Naive thymus-derived CD4-positive, alpha-beta T cell (primary cell): Measurements from ENCODE around the gene IL1RAPL2. TPM values are rescaled to one million over a fixed set of nuclear protein-coding genes. Genes with fewer than 3 reads are reported as not detected.

Source experiments
- ATAC-seq: fragments of 150-1000 bp; cut with Tn5 transposase; 2 replicates; pipeline ENCODE4 v1.10.0; 2021; ENCODE audit warnings: mild to moderate bottlenecking, moderate library complexity
- CTCF ChIA-PET: fragments of 350-600 bp; sonication (Branson Sonifier 250); formaldehyde crosslinking; loops from one replicate; lab custom pipeline; 2021; ENCODE audit warnings: antibody characterized with exemption; lab: Charles Lee
- POLR2A ChIA-PET: fragments of 350-600 bp; sonication (Branson Sonifier 250); formaldehyde crosslinking; loops from one replicate; lab custom pipeline; 2021; ENCODE audit warnings: antibody characterized with exemption, inconsistent platforms; lab: Charles Lee
- DNase-seq, 9 donors: peaks; one replicate each; pipeline versions ENCODE4 v3.0.0 to v3.0.0-alpha.2; 2020 to 2022; ENCODE audit warnings: mixed read lengths in 1 of 9
- H3K27ac ChIP-seq: one replicate; pipeline ENCODE4 v1.7.0; 2013; ENCODE audit warnings: mild to moderate bottlenecking, low read depth, low read length, moderate library complexity
- H3K27me3 ChIP-seq, 2 donors: one replicate each; pipeline ENCODE4 v1.7.0; 2013; ENCODE audit warnings: low read length in 2 of 2, mild to moderate bottlenecking in 2 of 2, moderate library complexity in 2 of 2; ENCODE audit not compliant: control insufficient read depth in 2 of 2, insufficient read depth in 2 of 2
- H3K36me3 ChIP-seq, 3 experiments: 1 replicate in 2 of 3; 2 replicates in 1 of 3; pipeline ENCODE4 v1.7.0; 2013; ENCODE audit warnings: low read length in 3 of 3, mild to moderate bottlenecking in 3 of 3, moderate library complexity in 1 of 3; ENCODE audit not compliant: insufficient read depth in 3 of 3, control insufficient read depth in 2 of 3
- H3K4me1 ChIP-seq, 2 donors: one replicate each; pipeline ENCODE4 v1.7.0; 2013; ENCODE audit warnings: low read length in 2 of 2, mild to moderate bottlenecking in 2 of 2, moderate library complexity in 1 of 2; ENCODE audit not compliant: control insufficient read depth in 2 of 2, insufficient read depth in 2 of 2
- H3K4me3 ChIP-seq: 2 replicates; pipeline ENCODE4 v1.7.0; 2013; ENCODE audit warnings: mild to moderate bottlenecking, low read length
- H3K9me3 ChIP-seq, 3 experiments: 1 replicate in 2 of 3; 2 replicates in 1 of 3; pipeline ENCODE4 v1.7.0; 2013; ENCODE audit warnings: low read length in 3 of 3; ENCODE audit not compliant: control insufficient read depth in 2 of 3
- H3K27ac Mint-ChIP-seq, 9 donors: one replicate each; pipeline ENCODE4 v1.8.0; 2020 to 2022; ENCODE audit warnings: mixed read lengths in 9 of 9, mild to moderate bottlenecking in 8 of 9, moderate library complexity in 5 of 9, inconsistent platforms in 2 of 9
- H3K27me3 Mint-ChIP-seq, 5 donors: one replicate each; pipeline ENCODE4 v1.8.0; 2021 to 2022; ENCODE audit warnings: mixed read lengths in 5 of 5, mild to moderate bottlenecking in 1 of 5
- H3K36me3 Mint-ChIP-seq, 5 donors: one replicate each; pipeline ENCODE4 v1.8.0; 2020 to 2022; ENCODE audit warnings: mixed read lengths in 5 of 5, mild to moderate bottlenecking in 3 of 5, inconsistent platforms in 1 of 5
- H3K4me1 Mint-ChIP-seq, 7 donors: one replicate each; pipeline ENCODE4 v1.8.0; 2020 to 2022; ENCODE audit warnings: mixed read lengths in 7 of 7, mild to moderate bottlenecking in 3 of 7, inconsistent platforms in 1 of 7
- H3K4me3 Mint-ChIP-seq, 10 donors: one replicate each; pipeline ENCODE4 v1.8.0; 2020 to 2022; ENCODE audit warnings: mild to moderate bottlenecking in 10 of 10, mixed read lengths in 10 of 10, moderate library complexity in 6 of 10, inconsistent platforms in 2 of 10
- H3K9me3 Mint-ChIP-seq, 11 donors: one replicate each; pipeline ENCODE4 v1.8.0; 2020 to 2022; ENCODE audit warnings: mixed read lengths in 11 of 11, mild to moderate bottlenecking in 4 of 11, inconsistent platforms in 1 of 11, moderate library complexity in 1 of 11
- intact Hi-C, 2 donors: fragments of 100-400 bp; cut with micrococcal nuclease; formaldehyde crosslinking; loops; one replicate each; pipeline ENCODE4 v1.15.1; 2023
- polyA plus RNA-seq, 2 donors: library from polyadenylated mRNA; unstranded; fragments of 300-500 nt; fragmentation: Illumina TruSeq; gene quantifications; one replicate each; pipeline ENCODE4 v1.2.3, GENCODE V29; 2021
- total RNA-seq, 6 experiments: library from RNA in 5 of 6; stranded (reverse) in 5 of 6; gene quantifications; 1 replicate in 5 of 6; 2 replicates in 1 of 6; pipeline ENCODE4 v1.2.3 and lab custom pipeline; 2021 to 2026

IL1RAPL2 gene
- total and polyA plus RNA-seq, 7 experiments from 2014 or later, result not detected

DNA sequence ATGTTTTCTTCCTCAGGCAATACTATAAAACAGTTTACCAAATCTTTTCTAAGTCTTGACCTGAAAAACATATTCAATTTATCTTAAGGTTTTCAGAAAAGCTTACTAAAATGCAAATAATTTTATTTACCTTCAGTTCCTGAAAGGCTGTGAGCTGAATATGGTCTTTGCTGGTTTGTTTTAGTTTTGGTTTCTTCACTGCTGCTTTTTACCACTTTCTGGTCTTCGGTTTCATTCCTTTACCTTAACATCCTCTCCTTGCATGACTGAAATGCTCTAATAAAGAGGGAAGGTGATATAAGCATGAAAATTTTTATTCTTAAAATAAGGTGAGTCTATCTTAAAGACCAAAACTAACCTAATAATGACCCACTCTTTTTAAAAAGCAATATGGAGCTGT lies 1159.2 kb downstream of the IL1RAPL2 start:
- Mint-ChIP-seq H3K27me3 (no peaks in the 10 kb centered on the region), H3K4me1 (no peaks in the 10 kb centered on the region), H3K27ac (no peak overlapping the region), H3K36me3 (no peaks in the 10 kb centered on the region), H3K9me3 (peaks cover 0 to 7% (median 0%) of the 10 kb centered on the region in 11 donors), H3K4me3 (no peak overlapping the region)
- no peaks in the 10 kb centered on the region for H3K27me3 ChIP-seq
- no peak overlapping the region for H3K4me3 ChIP-seq
- intact Hi-C loops, result no loop called here
- ATAC-seq (no peak), DNase-seq (no peak)
- H3K27ac ChIP-seq, result no peak overlapping the region
- no peaks in the 10 kb centered on the region for H3K4me1 ChIP-seq
- H3K36me3 ChIP-seq, result no peaks in the 10 kb centered on the region
- ChIA-PET POLR2A (no interaction called here), CTCF (no interaction called here)
- no peaks in the 10 kb centered on the region for H3K9me3 ChIP-seq

DNA sequence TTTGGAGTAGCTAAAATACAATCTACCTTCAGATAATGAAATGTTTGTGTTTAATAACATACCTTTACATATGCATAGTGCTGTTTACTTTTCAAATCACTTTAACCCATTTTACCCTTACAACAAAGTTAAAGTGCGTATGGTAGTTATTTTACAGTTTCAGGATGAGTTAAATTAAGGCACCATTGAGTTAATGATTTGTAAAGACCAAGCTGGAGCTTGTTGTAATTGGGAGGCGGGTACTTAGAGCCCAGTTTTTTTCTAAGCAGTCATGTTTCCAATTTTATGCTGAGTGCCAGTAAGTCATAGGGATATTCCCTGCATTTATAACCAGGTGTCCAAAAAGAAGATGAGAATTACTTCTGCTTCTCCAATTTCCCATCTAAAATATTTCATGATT lies 1172.2 kb downstream of the IL1RAPL2 start:
- intact Hi-C loops, result no loop called here
- Mint-ChIP-seq H3K4me1 (no peaks in the 10 kb centered on the region), H3K9me3 (peaks cover 0 to 4% (median 0%) of the 10 kb centered on the region in 11 donors), H3K27ac (no peak overlapping the region), H3K27me3 (no peaks in the 10 kb centered on the region), H3K4me3 (no peak overlapping the region), H3K36me3 (no peaks in the 10 kb centered on the region)
- DNase-seq (no peak), ATAC-seq (no peak)
- Histone ChIP-seq H3K27me3 (no peaks in the 10 kb centered on the region), H3K4me3 (no peak overlapping the region), H3K36me3 (no peaks in the 10 kb centered on the region), H3K9me3 (no peaks in the 10 kb centered on the region), H3K4me1 (no peaks in the 10 kb centered on the region), H3K27ac (no peak overlapping the region)
- ChIA-PET POLR2A (no interaction called here), CTCF (no interaction called here)

DNA sequence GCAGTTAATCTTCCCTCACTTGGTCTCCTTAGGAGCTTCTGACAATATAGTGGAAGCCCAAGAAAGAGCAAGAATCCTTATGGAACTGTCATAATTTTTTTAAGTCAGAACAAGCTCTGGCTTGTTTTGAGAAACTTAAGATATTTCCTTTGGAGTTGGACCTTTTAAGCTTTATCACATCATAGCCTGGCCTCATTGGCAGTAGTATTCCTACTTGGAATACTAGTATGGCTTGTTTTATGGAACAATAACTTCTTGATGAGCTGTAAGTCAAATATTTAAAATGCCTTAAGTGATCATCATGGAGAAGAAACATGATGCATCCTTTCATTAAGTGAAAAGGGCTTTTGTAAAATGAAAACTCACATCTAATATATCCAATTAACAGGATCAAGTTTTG lies 1178.3 kb downstream of the IL1RAPL2 start:
- CTCF ChIA-PET, result no interaction called here
- Mint-ChIP-seq H3K27me3 (no peaks in the 10 kb centered on the region), H3K27ac (no peak overlapping the region), H3K9me3 (peaks cover 0 to 6% (median 0%) of the 10 kb centered on the region in 11 donors), H3K36me3 (no peaks in the 10 kb centered on the region), H3K4me1 (no peaks in the 10 kb centered on the region), H3K4me3 (no peak overlapping the region)
- DNase-seq (no peak), ATAC-seq (no peak)
- Histone ChIP-seq H3K4me1 (no peaks in the 10 kb centered on the region), H3K27ac (no peak overlapping the region), H3K4me3 (no peak overlapping the region), H3K27me3 (no peaks in the 10 kb centered on the region), H3K36me3 (no peaks in the 10 kb centered on the region), H3K9me3 (no peaks in the 10 kb centered on the region)
- intact Hi-C loops, result no loop called here
- POLR2A ChIA-PET, result no interaction called here

DNA sequence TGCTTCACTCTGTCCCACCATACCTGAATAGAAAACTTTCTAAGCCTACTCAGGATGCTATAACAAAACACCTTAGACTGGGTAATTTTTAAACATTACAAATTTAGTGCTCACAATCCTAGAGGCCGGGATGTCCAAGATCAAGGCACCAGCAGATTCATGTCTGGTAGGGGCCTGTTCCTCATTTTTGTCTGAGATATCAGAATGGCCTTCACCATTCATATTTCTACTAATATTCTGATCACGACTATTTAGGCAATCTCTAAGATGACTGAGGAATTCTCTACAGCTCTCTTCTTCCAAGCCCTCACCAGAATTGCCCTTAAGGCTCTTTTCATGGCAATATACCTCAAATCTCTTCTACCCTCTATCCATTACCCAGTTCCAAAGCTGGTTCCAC lies 1178.9 kb downstream of the IL1RAPL2 start:
- H3K27ac ChIP-seq, result no peak overlapping the region
- CTCF ChIA-PET, result no interaction called here
- Mint-ChIP-seq H3K4me3 (no peak overlapping the region), H3K9me3 (peaks cover 0 to 6% (median 0%) of the 10 kb centered on the region in 11 donors), H3K27ac (no peak overlapping the region), H3K4me1 (no peaks in the 10 kb centered on the region), H3K27me3 (no peaks in the 10 kb centered on the region), H3K36me3 (no peaks in the 10 kb centered on the region)
- no peak for DNase-seq
- H3K27me3 ChIP-seq, result no peaks in the 10 kb centered on the region
- H3K9me3 ChIP-seq, result no peaks in the 10 kb centered on the region
- POLR2A ChIA-PET, result no interaction called here
- no peak for ATAC-seq
- no peaks in the 10 kb centered on the region for H3K36me3 ChIP-seq
- intact Hi-C loops, result no loop called here
- no peaks in the 10 kb centered on the region for H3K4me1 ChIP-seq
- no peak overlapping the region for H3K4me3 ChIP-seq

DNA sequence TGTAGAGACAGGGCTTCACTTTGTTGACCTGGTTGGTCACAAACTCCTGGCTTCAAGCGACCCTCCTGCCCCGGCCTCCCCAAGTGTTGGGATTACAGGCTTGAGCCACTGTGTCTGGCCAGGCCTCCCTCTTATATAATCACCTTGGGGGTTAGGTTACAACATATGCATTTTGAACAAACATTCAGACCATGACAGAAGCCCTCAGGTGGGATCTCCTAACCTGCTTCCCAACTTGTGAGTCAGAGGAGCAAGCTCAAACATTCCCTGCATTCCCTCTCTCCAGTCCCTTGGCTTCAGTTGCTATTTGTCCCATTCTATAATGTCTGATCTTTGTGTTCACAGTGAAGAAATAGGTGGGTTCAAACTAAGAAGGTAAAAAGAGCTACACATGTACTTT lies 1179.9 kb downstream of the IL1RAPL2 start:
- Mint-ChIP-seq H3K4me1 (no peaks in the 10 kb centered on the region), H3K4me3 (no peak overlapping the region), H3K36me3 (no peaks in the 10 kb centered on the region), H3K27me3 (no peaks in the 10 kb centered on the region), H3K27ac (no peak overlapping the region), H3K9me3 (peaks cover 0 to 6% (median 0%) of the 10 kb centered on the region in 11 donors)
- POLR2A ChIA-PET, result no interaction called here
- Histone ChIP-seq H3K9me3 (no peaks in the 10 kb centered on the region), H3K4me3 (no peak overlapping the region), H3K27ac (no peak overlapping the region), H3K4me1 (no peaks in the 10 kb centered on the region), H3K36me3 (no peaks in the 10 kb centered on the region), H3K27me3 (no peaks in the 10 kb centered on the region)
- intact Hi-C loops, result no loop called here
- CTCF ChIA-PET, result no interaction called here
- ATAC-seq, result no peak
- DNase-seq, result no peak

DNA sequence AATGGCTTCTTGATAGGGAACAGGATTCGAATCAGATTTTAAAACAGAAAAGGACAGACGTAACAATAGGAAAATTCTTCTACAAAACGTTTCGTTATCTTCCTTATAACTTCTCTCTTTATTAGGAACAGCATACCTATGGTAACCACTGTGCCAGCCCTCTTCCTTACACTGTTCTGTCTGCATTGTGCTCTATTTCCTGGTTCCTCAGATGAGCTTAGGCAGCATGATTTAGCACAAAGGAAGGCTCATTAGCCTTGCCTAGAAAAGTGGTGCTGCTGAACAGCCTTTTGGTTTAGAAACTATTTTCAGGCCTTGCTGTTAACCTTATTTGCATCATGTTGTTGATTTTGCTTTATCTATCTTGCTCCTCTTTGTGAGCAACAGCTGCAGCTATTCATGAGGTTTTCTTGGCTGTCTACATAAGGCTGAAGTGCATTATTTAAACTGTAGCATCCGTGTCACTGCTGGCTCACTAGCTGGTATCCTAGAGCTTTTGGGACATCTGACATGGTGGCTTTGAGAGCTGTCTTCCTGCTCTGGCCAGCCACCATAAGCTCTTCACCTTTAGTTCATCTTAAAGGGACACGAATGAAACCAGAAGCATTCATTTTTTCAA lies 1186.4 kb downstream of the IL1RAPL2 start:
- ChIA-PET POLR2A (no interaction called here), CTCF (no interaction called here)
- Histone ChIP-seq H3K27me3 (no peaks in the 10 kb centered on the region), H3K36me3 (no peaks in the 10 kb centered on the region), H3K9me3 (no peaks in the 10 kb centered on the region), H3K4me3 (no peak overlapping the region), H3K4me1 (no peaks in the 10 kb centered on the region), H3K27ac (no peak overlapping the region)
- no peaks in the 10 kb centered on the region for H3K36me3 Mint-ChIP-seq
- no peaks in the 10 kb centered on the region for H3K4me1 Mint-ChIP-seq
- ATAC-seq (no peak), DNase-seq (no peak)
- H3K4me3 Mint-ChIP-seq, result no peak overlapping the region
- H3K9me3 Mint-ChIP-seq, result peaks cover 0 to 8% (median 0%) of the 10 kb centered on the region in 11 donors
- intact Hi-C loops, result no loop called here
- no peaks in the 10 kb centered on the region for H3K27me3 Mint-ChIP-seq
- H3K27ac Mint-ChIP-seq, result no peak overlapping the region

DNA sequence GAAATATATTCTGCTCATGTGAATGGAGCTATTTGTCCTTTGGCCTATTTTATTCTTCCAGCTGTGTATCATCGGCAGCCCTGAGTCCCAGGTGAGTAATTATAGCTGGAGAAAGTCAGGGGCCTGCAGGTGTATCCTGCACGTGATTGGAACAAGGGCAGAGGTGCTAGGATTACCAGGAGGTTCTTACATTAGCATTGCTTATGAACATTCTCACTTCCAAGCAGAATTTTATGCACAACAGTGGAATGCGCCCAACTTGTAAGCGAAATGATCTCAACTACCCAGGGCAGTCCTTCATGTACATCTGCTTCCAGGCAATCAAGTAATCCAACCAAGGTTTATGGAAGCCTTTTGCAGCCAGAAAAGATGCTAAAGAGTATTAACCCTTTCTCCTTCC lies 1187.4 kb downstream of the IL1RAPL2 start:
- no peak overlapping the region for H3K27ac ChIP-seq
- no peaks in the 10 kb centered on the region for H3K27me3 ChIP-seq
- CTCF ChIA-PET, result no interaction called here
- ATAC-seq (no peak), DNase-seq (no peak)
- H3K4me1 ChIP-seq, result no peaks in the 10 kb centered on the region
- no peak overlapping the region for H3K4me3 ChIP-seq
- H3K4me1 Mint-ChIP-seq, result no peaks in the 10 kb centered on the region
- POLR2A ChIA-PET, result no interaction called here
- H3K27ac Mint-ChIP-seq, result no peak overlapping the region
- intact Hi-C loops, result no loop called here
- no peaks in the 10 kb centered on the region for H3K27me3 Mint-ChIP-seq
- no peaks in the 10 kb centered on the region for H3K9me3 ChIP-seq
- no peaks in the 10 kb centered on the region for H3K36me3 Mint-ChIP-seq
- H3K9me3 Mint-ChIP-seq, result peaks cover 0 to 8% (median 0%) of the 10 kb centered on the region in 11 donors
- H3K4me3 Mint-ChIP-seq, result no peak overlapping the region
- no peaks in the 10 kb centered on the region for H3K36me3 ChIP-seq
